GM11168 (cell line): ENCODE data around the gene CNN2.
"Not testable (repeated sequence)": the region's sequence is repeated elsewhere in the genome, so short reads cannot be mapped to it uniquely, and the experiment has no call there.

Experiments used
- in situ Hi-C: fragments of 300-500 bp; cut with MboI; formaldehyde crosslinking; loops from one replicate; pipeline ENCODE4 v1.12.0; 2022; ENCODE audit warnings: low sequenced_read_pairs; ENCODE audit not compliant: unreplicated experiment

Gene CNN2

GRCh38 chr19:1009981-1010538 is 16.3 kb upstream of the CNN2 start:
- in situ Hi-C loops = no loop called here

GRCh38 chr19:1010586-1011510 is 15.6 kb upstream of the CNN2 start:
- in situ Hi-C loops = no loop called here

GRCh38 chr19:1011831-1012333 is 14.5 kb upstream of the CNN2 start:
- in situ Hi-C loops = no loop called here

GRCh38 chr19:1012334-1012733 is 14.1 kb upstream of the CNN2 start:
- in situ Hi-C loops = no loop called here

DNA sequence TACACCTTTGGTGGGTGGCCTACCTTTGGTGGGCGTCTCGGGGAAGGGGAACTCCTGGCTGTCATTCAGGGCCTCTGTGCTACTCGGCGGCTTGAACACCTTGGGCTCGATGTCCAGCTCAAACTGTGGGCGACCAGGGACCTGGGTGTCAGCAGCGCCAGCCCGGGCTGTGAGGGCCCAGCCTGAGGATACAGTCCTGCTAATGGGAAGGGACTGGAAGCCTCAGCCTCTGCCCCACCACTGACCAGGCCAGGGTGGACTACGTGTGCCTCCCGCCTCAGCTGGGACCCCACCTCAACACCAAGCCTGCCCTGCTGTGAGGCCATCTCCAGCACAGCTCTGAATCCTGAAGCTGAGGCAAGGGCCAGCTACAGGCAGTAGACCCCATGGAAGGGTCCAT is 13.2 kb upstream of the CNN2 start:
- in situ Hi-C loops = no loop called here

GRCh38 chr19:1014161-1015060 is 12.0 kb upstream of the CNN2 start:
- in situ Hi-C loops = no loop called here

DNA sequence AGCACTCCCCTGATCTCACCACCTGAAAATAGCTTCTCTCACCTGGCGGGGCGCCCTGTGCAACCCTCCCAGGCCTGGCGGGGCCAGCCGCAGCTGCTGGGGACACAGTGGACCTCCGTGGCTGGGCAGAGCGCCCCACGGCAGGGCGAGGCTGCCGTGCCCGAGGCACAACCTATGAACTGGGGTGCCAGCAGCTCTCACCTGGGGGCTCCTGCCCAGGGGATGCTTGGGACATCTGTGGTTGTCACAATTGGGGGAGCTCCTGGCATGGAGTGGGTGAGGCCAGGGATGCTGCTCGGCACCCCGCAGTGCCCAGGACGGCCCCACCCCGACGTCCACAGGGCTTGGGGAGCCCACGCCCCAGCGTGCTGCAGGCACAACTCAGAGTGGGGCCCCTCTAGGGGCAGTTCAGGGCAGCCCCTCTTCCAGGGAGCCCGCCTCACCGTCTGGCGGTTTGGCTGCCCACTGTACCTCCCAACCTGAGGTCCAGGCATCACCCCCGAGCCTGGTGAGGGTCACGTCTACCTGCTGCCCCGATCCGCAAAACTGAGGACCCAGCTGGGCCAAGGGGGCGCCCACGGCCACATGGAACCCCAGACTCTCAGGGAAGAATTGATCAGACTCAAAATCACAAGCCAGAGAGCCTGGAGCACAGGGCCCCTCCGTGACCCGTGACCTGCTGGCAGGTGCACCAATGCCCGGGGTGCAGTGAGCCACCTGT is 11.2 kb upstream of the CNN2 start:
- in situ Hi-C loops = no loop called here

- in situ Hi-C loops = no loop called here
Measured at GRCh38 chr19:1015782-1016646, 10.4 kb upstream of the CNN2 start.

GRCh38 chr19:1016647-1017114 is 9.7 kb upstream of the CNN2 start:
- in situ Hi-C loops = no loop called here

GRCh38 chr19:1017115-1017905 is 9.1 kb upstream of the CNN2 start:
- in situ Hi-C loops = no loop called here

- in situ Hi-C loops = no loop called here
Measured at GRCh38 chr19:1017906-1018305, 8.5 kb upstream of the CNN2 start.

DNA sequence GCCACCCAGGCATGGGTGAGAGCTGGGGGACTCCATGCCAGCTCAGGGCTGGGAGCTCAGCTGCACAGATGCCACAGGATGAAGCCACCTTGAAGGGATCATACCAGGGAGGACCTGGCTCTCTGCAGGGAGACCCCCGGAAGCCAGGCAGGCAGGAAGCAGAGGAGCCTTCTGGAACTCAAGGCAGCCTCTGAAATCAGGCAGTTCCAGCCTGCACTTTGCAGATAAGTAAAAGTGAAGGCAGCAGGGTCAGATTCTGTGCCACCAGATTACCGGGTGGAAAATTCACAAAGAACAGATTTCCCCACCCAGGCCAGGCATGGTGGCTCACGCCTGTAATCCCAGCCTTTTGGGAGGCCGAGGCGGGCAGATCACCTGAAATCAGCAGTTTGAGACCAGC is 8.0 kb upstream of the CNN2 start:
- in situ Hi-C loops = no loop called here

GRCh38 chr19:1018932-1019615 is 7.3 kb upstream of the CNN2 start:
- in situ Hi-C loops = no loop called here

GRCh38 chr19:1019616-1019961 is 6.8 kb upstream of the CNN2 start:
- in situ Hi-C loops = no loop called here

DNA sequence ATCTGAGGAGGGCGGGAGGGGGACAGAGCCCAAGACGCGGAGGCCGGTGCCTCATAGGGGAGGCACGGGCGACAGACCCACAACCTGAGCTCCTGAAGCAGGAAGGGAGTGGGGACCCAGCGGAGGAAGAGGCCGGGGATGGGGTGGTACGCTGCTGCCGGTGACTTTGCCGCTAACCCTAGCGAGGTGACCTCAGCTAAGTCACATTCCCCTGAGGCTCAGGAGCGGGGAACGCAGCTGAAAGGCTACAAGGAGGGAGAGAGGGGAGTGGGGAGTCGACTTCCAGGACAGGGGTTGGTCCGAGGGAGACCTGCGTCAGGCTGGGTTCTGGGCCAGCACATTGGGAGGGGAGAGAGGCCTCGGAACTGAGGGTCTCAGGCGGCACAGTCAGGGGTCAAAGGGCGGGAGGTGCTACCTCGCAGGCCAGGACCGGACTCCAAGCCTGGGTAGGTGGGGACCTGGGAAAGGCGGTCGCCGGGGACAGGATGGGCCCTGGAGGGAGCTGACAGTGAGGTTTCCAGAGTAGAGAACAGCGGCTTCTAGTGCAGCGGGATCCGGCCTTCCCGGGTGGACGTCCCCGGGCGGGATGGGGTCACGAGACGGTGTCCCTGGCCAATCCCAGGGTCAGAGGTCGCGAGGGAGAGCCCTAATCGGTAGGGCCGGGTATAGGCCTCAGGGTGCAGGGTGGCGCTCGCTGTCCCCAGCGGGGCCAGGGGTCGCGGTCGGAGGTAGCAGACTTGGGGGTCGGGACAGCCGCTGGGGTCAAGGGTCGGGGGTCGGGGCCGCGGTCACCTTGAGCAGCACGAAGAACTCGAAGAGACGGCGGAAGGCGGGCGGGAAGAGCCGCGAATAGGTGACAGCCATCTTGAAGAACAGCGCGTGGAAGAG is 6.2 kb upstream of the CNN2 start:
- in situ Hi-C loops = no loop called here

DNA sequence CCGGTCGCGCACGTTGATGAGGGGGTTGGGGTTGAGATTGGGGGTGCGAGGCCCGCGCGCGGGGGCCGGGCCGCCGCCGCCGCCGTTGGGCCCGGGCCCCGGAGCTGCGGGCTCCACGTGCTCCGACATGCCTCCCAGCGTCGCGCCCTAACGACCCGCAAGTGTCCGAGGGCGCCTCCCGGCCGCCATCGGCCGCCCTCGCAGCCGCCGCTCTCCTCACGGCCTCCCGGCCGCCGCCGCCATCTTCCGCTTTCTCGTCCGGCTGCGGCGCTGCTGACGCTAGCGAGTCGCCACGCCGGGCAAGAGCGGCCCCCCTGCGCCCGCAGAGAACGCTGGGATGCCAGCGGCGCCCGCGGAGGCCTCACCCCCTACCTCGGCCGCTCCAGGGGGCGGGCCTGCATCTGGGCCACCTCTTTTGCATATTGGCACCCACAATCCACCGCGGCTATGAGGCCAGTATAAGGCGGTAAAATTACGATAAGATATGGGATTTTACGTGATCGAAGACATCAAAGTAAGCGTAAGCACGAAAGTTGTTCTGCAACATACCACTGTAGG is 5.5 kb upstream of the CNN2 start, which contains the start of gene TMEM259:
Gene TMEM259 (minus strand): TSS at position 256 of the 558 bp plus-strand sequence. CDS start 127 bp downstream, at position 129.
- in situ Hi-C loops = no loop called here

DNA sequence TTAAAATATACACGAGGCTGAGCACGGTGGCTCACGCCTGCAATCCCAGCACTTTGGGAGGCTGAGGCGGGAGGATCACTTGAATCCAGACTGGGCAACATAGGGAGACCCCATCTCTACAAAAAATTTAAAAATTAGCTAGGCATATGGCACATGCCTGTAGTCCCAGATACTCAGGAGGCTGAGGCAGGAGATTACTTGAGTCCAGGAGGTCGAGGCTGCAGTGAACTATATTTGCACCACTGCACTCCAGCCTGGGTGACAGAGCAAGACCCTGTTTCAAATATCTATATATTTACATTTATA is 2.6 kb upstream of the CNN2 start:
- in situ Hi-C loops = not testable (repeated sequence)
